Stimulated activated CD4-positive, alpha-beta T cell treated with anti-CD3 and anti-CD28 coated beads, TNF-alpha, amount 100 ng/mL, for 24 hours (primary cell): ENCODE results near the gene ANXA3.
"Not testable (repeated sequence)": the region's sequence is repeated elsewhere in the genome, so short reads cannot be mapped to it uniquely, and the experiment has no call there.

Experiments used
- DNase-seq, 3 experiments: peaks; one replicate each; pipeline ENCODE4 v3.0.0-alpha.2; 2020; ENCODE audit warnings: low read depth in 3 of 3

The ANXA3 gene

DNA sequence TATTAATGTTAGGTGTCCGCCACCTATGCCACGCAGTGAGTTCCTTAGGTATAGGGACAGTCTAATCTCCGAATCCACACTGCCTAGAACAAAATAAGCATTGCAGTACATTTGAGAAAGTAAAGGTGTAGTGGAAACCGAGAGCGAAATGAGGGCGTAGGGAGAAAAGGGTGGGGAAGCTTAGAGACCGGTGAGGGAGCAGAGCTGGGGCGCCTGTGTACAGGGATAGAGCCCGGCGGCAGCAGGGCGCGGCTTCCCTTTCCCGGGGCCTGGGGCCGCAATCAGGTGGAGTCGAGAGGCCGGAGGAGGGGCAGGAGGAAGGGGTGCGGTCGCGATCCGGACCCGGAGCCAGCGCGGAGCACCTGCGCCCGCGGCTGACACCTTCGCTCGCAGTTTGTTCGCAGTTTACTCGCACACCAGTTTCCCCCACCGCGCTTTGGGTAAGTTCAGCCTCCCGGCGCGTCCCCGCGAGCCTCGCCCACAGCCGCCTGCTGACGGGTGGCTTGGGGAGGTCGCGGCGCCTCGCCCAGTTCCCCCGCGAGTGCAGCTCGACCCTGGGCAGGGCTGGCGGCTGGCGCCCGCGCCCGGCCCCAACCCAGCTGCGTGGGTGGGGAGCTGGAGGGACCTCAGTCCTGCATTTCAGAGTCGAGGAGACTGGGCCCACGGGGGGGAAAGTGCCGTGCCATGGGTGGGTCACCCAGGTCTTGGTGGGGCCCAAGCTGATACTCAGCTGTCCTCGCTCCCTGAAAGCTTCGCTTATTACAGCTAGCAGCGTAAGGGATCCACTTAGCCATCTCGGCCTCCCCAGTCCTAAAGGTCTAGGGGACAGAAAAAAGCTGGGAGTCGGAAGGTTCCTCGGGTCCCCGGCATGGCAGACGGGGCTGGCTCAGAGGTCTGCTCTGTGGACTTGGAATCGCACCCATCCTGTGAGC, at the start of gene ANXA3:
Gene ANXA3 (plus strand): TSS at position 351 of the 932 bp plus-strand sequence. CDS start 2,704 bp downstream, outside the sequence.
- DNase-seq = peak in 1 of 3 experiments; percentile 4

DNA sequence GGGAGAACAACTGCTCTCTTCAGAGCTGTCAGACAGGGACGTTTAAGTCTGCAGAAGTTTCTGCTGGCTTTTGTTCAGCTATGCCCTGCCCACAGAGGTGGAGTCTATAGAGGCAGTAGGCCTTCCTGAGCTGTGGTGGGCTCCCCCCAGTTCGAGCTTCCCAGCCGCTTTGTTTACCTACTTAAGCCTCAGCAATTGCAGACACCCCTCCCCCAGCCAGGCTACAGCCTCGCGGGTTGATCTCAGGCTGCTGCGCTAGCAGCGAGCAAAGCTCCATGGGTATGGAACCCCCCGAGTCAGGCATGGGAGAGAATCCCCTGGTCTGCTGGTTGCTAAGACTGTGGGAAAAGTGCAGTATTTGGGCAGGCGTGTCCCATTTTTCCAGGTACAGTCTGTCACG, 45.3 kb upstream of the ANXA3 start:
- not testable (repeated sequence) for DNase-seq

DNA sequence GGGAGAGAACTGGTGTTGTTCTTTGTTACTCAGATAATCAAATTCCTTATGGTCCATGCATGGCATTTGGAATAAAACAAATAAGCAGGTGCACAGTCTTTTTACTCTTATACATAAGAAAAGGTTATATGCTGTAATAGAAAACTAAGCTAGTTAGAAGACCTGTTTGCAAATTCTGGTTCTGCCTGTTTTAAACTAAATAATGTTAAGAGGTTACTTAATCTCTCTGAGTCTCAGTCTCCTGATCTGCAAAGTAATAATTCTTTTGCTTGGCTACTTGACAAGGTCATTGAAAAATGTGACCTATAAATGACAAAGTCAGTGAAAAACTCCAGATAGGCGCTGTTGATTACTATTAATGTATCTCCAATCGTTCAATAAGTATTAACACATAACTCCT, 42.5 kb upstream of the ANXA3 start:
- DNase-seq = no peak

DNA sequence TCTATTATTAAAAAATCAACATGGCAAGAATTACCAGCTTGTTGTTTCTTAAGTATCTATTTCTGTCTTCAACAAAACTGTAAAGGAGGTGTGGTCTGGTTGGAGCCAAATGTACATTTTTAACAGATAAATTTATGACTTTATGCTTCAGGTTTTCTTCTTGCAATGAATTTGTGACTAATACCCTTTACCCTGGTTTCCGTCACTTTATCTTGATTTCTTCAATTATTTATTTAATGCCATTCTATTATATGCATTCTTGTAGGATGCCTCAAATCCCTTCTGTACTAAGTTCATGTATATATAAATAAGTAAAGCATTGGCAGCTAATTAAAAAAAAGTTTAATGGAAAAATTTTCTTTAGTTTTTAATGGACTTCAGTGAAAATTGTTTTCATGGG, 41.5 kb upstream of the ANXA3 start:
- DNase-seq = no peak

- no peak for DNase-seq
These were observed 40.9 kb upstream of the ANXA3 start for GRCh38 chr4:78510681-78511080.

DNA sequence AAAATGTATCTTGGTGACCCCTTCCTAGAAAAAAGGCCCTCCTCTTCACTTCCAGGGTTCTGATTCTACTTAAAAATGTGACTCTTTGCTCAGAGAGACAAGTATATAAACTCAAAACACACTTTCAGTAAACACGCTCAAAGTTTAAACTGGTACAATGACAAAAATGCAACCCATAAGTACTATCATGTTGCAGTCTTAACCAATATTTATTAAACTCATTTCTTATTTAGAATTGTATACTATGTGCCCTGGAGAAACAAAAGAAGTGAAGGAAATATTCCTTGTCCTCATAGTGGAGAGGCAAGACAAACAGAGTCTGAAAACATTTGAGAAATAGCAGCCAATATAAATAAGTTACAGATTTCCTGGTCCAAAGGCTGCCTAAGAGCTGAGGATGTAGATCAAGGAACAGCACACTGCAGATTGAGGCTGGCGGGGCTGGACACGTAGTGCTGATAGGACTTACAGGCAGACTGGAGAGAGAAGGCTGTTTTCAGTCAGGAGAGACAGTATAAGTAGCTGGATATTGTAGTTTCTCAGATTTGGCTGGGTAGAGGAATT, 39.1 kb upstream of the ANXA3 start:
- DNase-seq = no peak

DNA sequence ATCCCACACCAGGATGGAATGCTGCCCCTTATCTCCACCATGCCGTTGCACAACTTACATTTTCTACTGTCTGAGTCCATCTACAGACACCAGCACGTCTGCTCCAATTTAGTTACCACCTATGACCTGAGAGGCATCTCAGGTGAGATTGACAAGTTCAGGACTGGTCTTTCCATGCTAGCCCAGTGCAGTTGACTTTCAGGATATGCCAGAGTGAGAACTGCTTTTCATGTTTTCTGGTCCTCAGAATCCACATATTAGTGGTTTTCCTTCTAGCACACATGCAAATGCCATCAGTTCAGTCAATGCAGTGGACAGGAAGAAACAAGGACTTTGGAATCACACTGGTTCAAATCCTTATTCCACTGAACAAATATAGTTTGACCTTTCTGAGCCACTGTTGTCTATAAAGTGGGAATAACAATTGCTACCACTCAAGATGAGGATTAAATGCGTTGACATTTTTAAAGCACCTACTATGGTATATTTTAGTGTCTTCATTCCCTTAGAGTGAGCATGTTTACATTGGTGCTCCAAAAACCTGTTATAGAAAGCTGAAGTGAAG, 38.1 kb upstream of the ANXA3 start:
- no peak for DNase-seq

DNA sequence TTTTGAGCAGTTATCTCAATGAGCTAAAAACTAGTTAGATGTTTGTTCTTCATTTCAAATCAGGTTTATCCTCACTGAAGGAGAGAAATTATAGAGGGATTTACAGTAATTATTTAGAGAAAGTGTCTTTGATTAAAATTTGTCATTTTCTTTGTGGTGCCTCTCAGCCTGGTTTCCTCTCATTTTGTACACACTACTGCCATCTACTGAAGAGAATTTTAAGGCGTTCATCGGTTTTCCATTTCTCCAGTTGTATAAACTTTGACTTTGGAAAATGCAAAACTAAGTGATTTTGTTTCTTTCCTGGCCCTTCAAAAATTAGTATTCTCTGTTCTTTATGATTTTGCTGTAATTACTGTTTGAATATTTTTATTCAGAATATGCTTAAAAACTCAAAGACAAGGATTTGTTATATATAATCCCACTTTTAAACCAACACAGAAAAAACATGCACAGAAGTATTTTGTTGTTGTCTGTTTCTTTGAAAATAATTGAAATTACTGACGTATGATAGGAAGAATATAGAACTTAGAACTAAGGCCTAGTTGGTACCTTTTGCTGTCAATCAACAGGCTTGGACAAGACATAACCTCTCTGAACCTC, 34.4 kb upstream of the ANXA3 start:
- DNase-seq = no peak

- DNase-seq = no peak
These were observed 33.0 kb upstream of the ANXA3 start for GRCh38 chr4:78518561-78518960.

DNA sequence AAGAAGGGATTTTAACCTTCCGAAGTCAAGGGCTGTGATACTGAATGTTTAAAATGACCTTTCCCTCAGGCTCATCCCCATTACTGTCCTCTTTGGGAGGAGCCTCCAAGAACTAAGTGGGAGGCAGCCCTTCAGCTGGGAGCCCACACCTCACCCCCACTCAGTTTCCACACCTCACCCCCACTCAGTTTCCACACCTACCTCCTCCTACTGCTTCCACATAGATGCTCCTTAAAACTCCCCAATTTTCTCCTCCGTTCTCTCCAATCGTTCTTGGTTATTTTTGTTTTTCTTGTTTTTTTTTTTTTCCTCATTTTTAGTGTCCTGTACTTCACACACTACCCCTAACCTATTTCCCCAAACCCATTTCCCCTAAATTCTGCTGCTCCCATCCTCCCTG, 31.6 kb upstream of the ANXA3 start:
- DNase-seq = no peak

DNA sequence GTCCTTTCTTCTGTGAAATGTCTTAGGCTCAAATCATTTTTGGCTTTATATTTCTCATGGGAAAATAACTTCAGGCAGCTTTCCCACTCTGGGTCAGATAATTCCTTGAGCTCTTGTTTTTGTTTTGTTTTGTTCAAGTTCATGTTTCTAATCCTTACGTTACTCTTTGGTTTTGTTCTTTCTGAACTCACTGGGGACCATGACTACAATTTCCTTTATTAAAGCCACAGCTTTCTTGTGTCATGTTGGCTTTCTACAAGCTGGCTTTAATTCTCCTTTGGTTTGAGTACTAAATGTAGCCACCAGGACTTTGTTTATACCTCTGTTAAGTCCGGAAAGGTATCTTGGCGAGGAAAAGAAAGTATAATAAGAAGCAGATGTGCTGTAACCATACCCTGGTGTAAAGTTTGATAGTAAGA, 30.8 kb upstream of the ANXA3 start:
- DNase-seq = no peak

DNA sequence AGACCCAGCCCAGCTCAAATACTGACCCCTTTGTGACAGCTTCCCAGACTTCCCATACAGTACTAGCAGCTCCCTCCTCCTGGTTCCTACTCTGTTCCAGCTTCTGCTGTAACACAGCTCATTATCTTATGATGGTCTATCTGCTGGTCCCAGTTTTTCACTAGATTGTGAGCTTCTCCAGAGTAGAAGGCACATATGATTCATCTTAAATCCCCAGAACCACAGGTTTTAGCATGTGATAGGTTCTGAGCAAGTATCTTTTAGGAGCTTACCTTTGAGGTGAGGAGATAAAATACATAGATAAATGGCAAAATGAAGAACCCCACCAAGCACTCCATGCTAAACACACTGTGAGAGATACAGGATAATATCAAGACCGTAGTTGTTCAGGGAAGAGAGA, 27.6 kb upstream of the ANXA3 start:
- no peak for DNase-seq

- no peak for DNase-seq
These were observed 26.0 kb upstream of the ANXA3 start for GRCh38 chr4:78525559-78525958.

DNA sequence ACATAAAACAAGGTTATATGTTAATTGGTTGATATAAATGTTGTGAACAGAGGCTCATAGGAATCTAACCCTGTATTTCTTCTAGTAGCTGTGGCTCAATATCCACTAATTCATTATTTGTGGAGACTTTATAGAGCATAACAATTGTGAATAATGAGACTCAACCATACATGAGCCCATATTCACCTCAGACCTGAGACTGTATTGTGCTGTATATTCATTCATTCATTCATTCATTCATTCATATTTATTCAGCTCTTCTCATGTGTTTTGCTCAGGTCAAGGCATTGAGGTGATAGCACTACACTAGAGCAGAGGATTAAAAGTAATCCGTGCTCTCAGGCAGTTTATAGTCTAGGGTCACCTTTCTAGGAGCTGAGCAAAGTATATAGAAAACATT, 24.5 kb upstream of the ANXA3 start:
- DNase-seq = no peak

DNA sequence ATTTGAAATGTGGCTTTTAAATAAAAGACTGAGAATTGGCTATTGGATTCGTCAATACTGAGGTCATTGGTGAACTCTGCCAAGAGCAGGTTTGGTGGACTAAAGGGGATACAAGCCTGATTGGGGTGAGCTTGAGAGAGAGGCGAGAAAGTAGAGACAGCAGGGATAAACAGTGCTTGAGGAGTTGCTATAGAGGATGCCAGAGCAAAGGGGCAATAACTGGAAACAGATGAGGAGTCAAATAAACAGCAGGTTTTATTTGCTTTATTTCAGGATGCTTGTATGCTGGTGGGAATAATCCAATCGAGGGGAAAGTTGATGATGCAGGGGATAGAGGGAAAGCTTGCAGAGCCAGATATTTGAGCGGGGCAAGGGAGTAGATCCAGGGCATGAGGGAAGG, 24.0 kb upstream of the ANXA3 start:
- no peak for DNase-seq

- no peak for DNase-seq
These were observed 23.2 kb upstream of the ANXA3 start for GRCh38 chr4:78528327-78528726.

GRCh38 chr4:78529569-78530209, 21.9 kb upstream of the ANXA3 start:
- no peak for DNase-seq

GRCh38 chr4:78532046-78532445, 19.5 kb upstream of the ANXA3 start:
- no peak for DNase-seq

DNA sequence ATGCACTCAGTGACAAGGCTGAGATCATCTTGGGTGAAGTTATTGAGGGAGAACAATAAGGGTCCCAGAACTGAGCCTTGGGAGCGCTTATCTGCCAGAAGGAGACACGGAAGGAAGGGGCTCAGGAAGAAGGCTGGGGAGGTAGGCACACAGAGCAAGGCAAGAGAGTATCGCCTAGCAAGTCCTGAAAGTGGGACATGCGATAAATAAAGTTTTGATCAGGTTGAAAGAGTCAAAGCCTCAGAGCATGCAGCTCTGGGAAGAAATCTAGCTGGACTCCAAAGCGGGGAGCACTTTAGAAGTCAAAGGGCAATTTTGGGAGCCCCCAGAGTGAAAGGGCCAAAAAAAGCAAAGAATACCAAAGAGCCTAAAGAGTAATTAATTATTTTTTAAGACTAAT, 17.7 kb upstream of the ANXA3 start:
- DNase-seq = no peak

- no peak for DNase-seq
These were observed 17.1 kb upstream of the ANXA3 start for GRCh38 chr4:78534286-78534955.

DNA sequence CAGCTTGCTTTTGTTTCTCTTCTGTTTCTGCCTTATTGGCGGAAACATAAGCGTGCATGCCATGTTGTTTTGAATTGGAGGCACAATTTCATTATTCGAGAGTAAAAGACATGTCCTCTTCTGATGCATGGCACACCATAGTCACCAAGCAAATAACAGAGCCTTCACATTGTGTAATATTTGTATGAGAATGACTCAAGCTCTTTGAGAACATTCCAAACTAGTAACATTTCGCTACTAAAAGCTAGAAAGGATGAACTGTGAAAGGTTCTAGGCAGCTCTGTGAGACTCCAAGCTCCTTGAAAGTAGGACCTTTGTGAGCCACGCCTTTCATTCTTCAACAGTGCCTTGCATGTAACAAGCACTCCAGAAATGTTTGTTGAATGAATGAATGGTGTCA, 9.2 kb upstream of the ANXA3 start:
- no peak for DNase-seq
